HG03460 (cell line): ENCODE data around the gene QSOX2.

Source experiments
- ATAC-seq: cut with Tn5 transposase; IDR thresholded peaks from one replicate; pipeline ENCODE4 v1.9.1; 2021; ENCODE audit not compliant: unreplicated experiment

Gene QSOX2, protein sequence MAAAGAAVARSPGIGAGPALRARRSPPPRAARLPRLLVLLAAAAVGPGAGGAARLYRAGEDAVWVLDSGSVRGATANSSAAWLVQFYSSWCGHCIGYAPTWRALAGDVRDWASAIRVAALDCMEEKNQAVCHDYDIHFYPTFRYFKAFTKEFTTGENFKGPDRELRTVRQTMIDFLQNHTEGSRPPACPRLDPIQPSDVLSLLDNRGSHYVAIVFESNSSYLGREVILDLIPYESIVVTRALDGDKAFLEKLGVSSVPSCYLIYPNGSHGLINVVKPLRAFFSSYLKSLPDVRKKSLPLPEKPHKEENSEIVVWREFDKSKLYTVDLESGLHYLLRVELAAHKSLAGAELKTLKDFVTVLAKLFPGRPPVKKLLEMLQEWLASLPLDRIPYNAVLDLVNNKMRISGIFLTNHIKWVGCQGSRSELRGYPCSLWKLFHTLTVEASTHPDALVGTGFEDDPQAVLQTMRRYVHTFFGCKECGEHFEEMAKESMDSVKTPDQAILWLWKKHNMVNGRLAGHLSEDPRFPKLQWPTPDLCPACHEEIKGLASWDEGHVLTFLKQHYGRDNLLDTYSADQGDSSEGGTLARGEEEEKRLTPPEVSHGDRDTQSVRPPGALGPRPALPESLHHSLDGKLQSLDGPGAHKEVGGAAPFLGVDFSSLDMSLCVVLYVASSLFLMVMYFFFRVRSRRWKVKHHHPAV

GRCh38 chr9:136245219-136246150, at the start of gene QSOX2:
QSOX2 (minus strand) TSS chr9:136245812; CDS start chr9:136245803, 9 bp downstream.
- peak; percentile 31 for ATAC-seq

DNA sequence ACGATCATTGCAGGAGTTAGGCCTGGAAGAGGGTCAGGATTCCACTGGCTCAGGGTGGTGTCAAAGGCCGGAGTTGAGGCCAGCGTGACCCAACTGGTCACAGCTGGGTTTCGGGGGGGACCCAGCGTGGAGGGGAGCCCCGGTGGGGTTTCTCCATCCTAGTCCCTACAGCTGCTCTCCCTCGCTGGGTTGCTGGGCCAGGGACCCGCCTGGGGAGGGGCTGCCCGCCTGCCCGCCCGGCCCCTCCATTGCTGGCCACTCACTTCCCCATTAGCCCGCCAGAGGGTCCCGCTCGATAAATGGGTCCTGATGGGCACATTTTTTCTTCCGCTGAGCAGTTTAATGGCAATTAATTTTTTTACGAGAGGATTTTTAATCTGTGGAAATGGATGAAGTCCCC, 49.4 kb upstream of the QSOX2 start:
- ATAC-seq, result no peak

DNA sequence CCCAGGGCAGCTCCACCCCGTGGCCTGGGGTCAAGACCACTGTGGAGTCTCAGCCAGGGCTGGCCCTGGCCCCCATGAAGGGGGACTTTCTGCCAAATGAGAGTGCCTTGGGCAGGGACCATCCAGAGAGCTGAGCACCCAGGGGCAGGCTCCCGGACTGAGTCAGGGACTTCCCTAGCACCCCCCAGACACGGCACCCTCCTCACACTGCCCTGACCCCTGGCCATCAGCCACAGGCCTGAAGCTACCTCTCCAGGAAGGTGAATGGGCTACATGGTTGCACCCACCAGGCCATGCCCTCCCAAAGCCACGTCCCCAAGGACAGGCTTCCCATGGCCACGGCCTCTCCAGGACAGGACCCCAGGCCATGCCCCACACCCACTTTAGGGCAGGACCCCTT, 48.8 kb upstream of the QSOX2 start:
- no peak for ATAC-seq

DNA sequence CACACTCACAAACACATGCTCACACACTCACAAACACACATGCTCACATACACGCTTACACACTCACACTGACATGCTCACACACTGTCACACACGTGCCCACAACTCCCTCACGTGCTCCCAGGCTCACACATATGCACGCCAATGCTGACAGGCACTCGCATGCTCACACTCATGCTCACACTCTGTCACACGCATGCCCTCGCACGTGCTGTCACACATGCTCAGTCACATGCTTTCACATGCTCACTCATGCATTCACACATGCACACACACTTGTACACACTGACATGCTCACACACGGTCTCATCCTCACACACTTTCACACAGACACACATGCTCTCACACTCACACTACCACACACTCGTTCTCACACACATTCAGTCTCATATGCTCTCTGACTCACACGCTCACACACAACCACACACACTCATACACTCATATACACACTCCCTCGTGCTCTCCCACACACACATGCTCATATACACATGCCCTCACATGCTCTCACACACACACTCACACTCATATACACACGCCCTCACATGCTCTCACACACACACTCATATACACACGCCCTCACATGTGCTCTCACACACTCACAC, 48.0 kb upstream of the QSOX2 start:
- no peak for ATAC-seq

GRCh38 chr9:136292591-136293448, 47.2 kb upstream of the QSOX2 start:
- no peak for ATAC-seq

- no peak for ATAC-seq
These were observed 46.5 kb upstream of the QSOX2 start for GRCh38 chr9:136292026-136292538.

DNA sequence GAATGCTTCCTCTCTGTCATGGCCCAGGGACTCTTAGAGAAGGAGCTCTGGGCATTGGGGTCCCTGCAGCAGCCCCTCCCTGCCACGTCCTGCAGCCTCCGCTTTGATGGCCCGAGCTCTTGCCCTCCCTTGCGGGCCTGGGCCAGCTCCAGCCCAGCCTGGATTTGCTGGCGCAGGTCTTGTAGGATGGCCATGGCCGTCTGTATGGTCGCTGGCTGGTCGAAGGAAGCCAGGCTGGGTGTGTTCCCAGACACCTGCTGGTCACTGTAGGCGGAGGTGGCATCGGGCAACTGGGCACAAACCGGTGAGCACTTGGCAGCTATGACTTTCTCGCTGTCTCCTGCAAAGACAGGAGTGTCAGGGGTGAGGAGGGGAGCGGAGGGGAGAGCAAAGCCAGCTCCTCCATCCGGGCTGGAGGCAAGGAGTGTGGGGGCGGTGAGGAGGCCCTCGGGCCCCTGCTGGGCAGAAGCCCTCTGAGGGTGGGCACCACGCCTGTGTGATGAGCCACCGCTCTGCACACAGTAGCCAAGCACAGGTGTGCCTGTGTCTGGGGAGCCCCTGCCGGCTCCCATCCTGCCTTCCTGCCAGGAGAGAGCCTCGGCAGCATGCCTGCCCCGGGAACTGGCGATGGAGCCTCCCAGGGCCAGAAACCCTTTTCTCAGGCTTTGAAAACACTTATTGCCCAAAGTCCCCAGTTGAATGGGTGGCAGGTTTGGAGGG, 45.9 kb upstream of the QSOX2 start:
- ATAC-seq, result no peak

- ATAC-seq, result no peak
These were observed 44.9 kb upstream of the QSOX2 start for GRCh38 chr9:136290508-136291000.

DNA sequence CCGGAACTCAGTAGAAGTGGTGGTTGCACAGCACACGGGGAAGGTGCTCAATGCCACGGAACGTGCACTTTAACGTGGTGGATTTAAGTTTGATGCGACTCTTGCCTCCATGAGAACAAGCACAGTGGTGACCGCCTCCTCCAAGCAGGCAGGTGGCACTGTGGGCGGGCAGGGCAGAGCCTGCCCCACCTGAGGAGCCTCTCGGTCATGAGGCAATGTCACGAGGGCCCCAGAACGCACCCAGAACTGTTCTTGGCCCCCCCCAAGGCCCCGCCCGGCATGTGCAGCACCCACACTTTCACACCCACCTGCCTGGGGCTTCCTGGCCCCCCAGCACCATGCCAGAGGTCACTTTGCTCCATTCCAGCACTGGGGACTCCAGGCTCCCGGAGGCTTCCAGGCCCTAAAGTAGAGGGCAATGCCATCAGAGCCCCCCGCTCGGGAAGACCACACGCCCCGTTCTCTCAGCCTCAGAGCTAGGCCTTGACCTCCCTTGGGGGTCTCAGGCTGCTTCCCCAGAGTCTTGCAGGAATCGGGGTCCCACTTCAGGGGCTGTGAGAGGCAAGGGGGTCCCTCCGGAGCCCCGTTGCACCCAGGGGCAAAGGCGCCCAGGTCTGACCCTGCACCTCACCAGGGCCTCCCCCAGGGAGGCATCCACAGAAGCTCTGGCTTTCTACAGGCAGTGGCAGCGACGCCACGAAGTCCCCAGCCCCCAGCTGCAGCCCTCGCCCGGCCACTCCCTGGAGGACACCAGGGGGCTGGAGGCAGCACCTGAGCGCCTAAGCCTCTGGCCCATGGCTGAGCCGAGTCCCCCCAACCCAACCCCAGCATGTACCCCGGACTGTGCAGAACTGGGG, 44.3 kb upstream of the QSOX2 start:
- no peak for ATAC-seq

DNA sequence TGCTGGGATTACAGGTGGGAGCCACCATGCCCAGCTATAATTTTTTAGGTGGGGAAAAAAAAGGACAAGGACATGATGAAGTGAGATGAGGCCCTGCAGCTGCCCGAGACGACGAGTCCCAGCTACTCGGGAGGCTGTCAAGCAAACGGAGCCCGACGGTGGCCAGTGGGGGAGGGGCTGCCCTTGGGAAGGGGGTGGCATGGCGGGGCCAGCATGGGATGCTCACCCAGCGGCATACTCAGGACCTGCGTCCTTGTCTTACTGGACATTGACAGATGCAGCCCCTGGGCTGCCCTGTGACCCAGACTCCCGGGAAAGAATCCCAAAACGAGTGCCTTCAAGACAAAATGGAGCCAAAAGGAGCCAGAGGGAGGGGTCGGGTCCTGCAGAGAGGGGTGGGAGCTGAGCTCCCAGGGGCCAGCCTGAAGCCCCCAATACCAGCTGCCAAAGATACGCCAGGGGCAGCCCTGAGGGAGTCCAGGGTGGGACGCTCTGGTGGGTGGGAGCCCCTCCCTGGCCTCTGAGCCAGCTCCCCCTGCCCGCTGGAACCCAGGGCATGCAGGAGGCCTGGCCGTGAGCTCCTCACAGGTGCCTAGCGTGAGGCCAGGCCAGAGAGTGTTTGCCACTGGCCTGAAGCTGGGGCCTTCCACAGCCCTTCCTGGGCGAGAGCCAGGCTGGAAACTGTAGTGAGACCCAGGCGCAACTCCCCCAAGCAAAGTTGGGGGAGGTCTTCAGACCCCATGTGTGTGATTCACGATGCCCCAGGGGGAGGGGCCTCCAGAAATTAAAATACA, 42.5 kb upstream of the QSOX2 start:
- ATAC-seq, result no peak

DNA sequence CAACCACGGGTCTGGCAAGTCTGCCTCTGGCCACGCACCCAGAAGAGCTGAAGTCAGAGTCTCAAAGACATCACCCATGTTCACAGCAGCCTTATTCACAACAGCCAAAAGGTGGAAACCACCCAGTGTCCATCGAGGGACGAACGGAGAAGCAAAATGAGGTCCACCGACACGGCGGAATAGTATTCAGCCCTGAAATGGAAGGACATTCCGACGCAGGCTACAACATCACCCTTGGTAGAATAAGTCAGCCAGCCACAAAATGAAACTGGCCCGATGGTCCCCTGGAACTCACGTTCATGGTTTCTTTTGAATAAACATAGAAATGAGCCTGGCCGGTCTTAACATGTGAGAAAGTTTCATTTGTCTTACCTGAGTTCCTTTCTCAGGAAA, 41.4 kb upstream of the QSOX2 start:
- no peak for ATAC-seq

GRCh38 chr9:136286359-136286986, 40.9 kb upstream of the QSOX2 start:
- ATAC-seq, result no peak

- ATAC-seq, result no peak
These were observed 40.1 kb upstream of the QSOX2 start for GRCh38 chr9:136285501-136286358.

- no peak for ATAC-seq
These were observed 39.3 kb upstream of the QSOX2 start for GRCh38 chr9:136284951-136285350.

GRCh38 chr9:136284311-136284710, 38.7 kb upstream of the QSOX2 start:
- no peak for ATAC-seq
